Transverse colon (tissue), 4 donors: ENCODE measurements around the gene CELSR3.

Experiments used
- CTCF ChIP-seq, 5 experiments: fragments of 200-600 bp in 3 of 5; fragments of 450-650 bp in 2 of 5; sonication (generic) in 3 of 5; IDR thresholded peaks; 1 replicate in 2 of 5; 2 replicates in 3 of 5; pipeline ENCODE4 v1.5.1; 2016 to 2017; ENCODE audit warnings: antibody characterized with exemption in 5 of 5, inconsistent platforms in 3 of 5, mild to moderate bottlenecking in 2 of 5, moderate library complexity in 1 of 5
- POLR2A ChIP-seq: fragments of 450-650 bp; IDR thresholded peaks from one replicate; pipeline ENCODE4 v1.6.1; 2016; ENCODE audit warnings: antibody characterized with exemption, mild to moderate bottlenecking, moderate library complexity
- POLR2AphosphoS5 ChIP-seq, 3 donors: sonication (generic); formaldehyde crosslinking; IDR thresholded peaks; one replicate each; pipeline ENCODE4 v1.6.1; 2016; ENCODE audit warnings: antibody characterized with exemption in 3 of 3

- TF ChIP-seq CTCF (IDR thresholded peaks at IDR 0.05) (no peak), POLR2A (no peak), POLR2AphosphoS5 (IDR thresholded peaks at IDR 0.05) (no peak)
Observed at GRCh38 chr3:48680811-48681540, 18.3 kb upstream of the CELSR3 start.
